Stimulated activated CD8-positive, alpha-beta memory T cell treated with anti-CD3 and anti-CD28 coated beads, Interleukin-15, amount 100 ng/mL, for 48 hours (primary cell): ENCODE measurements around the gene KRT8.
"Not testable (repeated sequence)": the region's sequence is repeated elsewhere in the genome, so short reads cannot be mapped to it uniquely, and the experiment has no call there.

Experiments
- DNase-seq, 2 donors: peaks; one replicate each; pipeline ENCODE4 v3.0.0-alpha.2; 2020; ENCODE audit warnings: low read depth in 2 of 2

The KRT8 gene

DNA sequence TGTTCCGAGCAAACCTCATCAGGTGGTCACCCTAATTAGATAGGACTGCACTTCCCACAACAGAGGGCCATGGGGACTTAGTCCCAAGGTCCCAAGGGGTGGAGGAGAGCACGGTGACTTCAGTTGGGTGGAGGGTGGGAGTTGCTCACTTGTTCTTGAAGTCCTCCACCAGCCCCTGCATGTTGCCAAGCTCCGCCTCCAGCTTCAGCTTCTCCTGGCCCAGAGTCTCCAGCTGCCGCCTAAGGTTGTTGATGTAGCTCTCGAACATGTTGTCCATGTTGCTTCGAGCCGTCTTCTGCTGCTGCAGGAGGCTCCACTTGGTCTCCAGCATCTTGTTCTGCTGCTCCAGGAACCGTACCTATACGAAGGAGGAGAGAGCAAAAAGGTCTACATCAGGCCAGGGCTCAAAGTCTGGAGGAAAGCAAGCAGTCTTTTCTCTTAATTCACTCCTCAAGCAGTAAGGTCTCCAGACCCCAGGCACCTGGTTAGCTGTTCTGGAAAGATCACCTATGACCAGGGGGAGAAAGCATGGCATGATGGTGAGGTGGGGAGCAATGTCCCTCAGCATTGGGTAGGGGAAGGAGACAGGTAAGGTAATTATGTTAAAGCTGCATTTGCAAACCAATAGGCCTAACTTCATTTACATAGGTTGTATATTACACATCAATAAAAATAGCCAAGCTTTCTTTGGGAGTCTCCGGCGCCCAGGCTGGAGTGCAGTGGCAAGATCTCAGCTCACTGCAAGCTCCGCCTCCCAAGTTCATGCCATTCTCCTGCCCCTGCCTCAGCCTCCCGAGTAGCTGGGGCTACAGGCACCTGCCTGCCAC lies 2.9 kb downstream of the KRT8 start:
- DNase-seq: no peak

DNA sequence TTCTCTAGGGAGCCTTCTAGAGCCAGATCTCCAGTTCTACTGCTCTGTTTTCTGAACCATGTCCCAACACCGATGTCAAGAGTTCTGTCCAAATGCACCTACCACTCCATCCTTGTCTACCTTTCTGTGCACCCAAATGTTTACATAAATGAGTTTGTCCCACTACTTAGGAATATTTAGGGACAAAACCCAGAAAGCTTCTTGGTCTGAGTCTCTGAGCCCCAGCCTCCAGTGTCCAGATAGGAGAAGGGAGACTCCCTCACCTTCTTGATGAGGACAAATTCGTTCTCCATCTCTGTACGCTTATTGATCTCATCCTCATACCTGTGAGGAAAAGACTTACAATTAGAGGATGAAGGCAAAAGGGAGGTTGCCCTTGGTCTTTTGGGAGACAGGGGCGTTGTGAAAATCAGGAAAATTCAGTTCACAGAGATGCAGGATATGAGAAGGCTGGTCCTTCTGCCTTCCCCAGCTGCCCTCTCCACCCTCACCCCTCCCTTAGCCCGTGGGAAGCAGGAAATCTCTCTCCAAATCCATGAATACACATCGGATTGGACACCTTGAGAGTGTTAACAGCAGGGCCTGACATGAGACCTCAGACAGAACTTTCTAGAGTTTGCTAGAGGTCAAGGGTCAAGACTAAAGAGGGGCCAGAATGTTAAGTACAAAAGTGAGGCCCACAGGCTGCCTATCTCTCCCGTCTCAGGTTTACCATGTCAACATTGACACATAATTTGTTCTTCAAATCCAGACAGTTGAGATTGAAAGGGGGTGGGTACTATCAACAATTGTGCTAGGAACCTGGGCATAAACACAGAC lies 3.8 kb downstream of the KRT8 start:
- no peak for DNase-seq

DNA sequence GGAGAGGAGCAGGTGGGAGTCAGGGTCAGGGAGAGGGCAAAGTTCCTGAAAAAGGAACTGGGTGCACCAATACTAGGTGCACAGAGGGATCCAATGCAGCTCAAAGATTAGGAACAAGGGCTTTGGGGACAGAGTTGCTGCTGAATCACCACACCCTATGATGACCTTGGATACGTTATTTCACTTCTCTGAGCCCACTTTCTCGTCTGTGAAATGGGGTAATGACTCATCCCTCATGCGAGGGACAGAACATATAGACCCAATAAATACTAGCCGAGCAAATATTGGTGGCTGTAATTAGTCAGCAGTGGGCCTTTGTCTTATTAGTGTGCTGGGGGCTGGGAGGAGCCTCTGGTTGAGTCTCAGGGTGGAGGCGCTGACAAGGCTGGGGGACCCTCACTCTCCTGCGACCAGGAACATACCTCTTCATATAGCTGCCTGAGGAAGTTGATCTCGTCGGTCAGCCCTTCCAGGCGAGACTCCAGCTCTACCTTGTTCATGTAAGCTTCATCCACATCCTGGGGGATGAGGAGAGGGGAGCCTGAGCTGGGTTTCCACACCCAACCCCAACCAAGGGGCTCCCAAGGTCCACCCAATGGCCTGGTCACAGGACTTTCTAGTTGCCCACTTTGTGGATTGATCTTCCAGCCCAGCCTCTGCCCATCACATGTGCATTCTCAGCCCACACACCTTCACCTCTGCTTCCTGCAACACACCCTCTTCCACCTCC lies 4.5 kb downstream of the KRT8 start:
- DNase-seq: no peak

DNA sequence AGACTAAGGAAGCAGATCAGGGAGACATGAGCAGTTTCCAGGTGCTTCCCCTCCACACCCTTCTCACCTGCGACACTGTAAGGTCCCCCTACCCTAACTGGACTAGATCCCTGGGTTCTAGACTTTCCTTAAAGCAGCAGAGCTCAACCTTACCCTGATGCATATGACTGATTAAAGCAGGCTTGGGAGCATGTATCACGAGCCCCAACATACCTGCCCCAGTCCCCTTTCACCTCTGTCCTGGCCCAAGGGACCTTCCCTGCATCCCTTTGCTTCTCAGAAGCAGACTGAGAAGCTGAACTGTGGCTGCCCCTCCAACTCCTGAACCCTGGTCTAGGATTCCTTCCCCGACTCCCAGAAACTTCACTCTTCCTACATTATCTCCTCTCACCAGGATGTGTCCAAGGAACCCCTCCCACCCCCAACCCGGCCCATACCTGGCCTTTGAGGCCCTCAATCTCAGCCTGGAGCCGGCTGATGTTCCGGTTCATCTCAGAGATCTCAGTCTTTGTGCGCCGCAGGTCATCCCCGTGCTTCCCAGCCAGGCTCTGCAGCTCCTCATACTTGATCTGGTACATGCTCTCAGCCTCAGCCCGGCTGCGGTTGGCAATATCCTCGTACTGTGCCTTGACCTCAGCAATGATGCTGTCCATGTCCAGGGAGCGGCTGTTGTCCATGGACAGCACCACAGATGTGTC lies 5.4 kb downstream of the KRT8 start:
- DNase-seq: no peak

DNA sequence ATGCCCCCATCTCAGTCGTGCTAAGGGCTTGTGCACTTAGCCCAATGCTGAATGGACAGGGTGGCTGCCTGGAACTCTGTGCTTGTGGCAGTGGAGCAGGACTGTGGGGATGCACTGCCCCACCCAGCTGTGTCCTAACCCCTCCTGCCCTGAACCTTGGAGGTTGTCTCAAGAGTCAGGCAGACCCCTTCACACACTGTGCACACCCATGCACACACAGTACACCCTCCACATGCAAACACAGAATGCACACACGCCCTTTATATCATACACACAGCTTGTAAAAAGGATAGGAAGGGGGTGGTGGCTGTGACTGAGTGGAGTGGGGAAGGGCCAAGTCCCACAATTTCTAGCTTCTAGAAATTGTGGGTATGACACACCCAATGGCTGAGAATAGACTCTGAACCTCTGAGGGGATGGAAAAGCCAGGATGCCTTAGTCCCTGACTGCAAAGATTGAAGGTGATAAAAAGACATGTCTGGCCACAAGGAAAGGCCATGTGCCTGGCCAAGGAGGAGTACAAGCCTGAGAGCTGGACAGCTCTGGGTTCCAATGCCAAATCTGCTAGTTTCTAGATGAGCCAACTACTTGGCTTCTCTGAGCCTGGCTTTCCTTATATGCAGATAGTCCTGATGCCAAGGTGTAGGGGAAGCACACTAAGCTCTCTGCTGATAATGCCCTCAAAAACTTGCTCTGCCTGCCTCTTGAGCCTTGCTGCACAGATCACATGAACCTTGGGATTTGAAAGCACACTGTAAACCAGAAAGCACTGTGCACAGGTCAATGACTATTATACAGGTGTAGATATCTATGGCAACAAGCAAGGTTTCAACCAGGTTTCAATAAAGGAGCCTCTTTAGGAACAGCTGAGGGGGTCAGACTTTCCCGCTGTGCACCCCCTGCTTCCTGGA lies 8.4 kb downstream of the KRT8 start:
- DNase-seq: no peak

DNA sequence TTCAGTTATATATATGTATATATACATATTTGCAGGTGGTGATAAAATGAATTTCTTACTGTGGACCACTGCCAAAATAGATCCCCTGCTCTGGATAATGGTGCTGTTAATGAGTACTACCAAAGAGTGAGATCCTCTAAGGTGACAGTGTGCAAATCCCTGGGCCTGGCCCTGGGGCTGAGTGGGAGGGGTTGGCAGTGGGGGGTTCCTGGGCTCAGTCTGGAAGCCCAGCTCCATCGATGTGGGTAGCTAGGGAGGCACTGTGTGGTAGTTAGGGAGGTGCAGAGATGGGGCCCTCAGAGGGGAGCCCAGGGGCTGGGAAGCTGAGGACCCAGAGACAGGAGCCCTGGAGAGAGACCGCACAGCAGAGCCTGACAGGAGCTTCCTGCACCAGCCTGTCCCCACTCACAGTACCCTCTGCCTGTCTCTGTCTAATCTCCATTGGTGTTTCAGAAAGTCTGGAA lies 9.1 kb downstream of the KRT8 start:
- DNase-seq: no peak

DNA sequence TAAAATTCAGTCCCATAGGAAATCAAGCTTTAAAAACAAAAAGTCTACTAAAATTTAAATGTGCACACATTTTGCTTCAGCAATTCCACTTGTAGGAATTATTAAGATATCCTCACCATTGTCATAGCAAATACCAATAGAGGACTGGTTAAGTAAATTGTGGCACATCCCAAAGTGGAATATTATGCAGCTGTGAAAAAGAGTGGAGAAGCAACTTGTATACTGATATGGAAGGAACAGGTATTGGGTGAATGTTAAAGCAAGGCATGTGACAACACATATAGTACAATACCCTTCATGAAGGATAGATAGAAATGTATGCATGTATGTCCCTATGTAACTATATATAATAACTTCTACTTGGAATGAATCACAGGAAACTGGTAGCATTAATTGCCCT lies 11.9 kb downstream of the KRT8 start:
- DNase-seq: no peak

DNA sequence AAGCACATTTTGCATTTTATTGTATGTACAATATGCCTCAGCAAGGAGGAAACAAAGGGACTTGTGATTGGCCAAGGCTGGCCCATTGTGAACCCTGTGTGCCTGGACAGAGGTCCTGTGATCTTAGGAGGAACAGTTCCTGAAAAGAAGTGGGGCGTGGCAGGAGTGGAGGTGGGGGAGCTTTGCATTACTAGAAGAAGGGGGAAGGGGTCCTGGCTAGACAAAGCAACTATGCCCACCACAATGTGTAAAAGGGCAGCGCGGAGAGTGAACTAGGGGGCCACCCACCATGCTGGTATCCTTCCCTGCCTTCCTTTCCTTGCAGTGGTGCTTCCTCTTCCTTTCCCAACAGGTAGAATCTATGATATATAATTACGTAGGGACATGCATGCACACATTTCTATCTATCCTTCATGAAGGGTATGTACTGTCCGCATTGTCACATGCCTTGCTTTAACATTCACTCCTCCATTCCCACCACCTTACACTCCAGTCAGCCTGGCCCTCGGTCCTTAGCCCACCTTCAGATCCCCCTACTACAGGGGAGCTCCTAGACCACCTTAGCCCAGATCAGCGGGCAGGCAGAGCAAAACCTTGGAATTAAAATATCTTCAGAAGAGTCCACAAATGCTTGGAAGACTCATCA lies 12.5 kb downstream of the KRT8 start:
- no peak for DNase-seq

DNA sequence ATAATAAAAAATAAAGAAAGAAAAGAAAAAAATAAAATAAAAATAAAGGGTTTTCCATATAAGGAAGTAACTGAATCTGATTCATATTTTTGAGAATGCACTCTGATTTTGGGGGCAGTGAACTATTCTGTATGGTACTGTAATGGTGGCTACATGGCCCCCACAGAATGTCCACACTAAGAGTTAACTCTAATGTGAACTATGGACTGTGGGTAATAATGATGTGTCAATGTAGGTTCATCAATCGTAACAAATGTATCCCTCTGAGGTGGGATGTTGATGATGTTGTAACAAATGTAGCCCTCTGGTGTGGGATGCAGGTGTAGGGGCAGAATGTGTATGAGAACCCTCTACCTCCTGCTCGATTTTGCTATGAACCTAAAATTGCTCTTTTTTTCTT lies 13.8 kb downstream of the KRT8 start:
- no peak for DNase-seq

DNA sequence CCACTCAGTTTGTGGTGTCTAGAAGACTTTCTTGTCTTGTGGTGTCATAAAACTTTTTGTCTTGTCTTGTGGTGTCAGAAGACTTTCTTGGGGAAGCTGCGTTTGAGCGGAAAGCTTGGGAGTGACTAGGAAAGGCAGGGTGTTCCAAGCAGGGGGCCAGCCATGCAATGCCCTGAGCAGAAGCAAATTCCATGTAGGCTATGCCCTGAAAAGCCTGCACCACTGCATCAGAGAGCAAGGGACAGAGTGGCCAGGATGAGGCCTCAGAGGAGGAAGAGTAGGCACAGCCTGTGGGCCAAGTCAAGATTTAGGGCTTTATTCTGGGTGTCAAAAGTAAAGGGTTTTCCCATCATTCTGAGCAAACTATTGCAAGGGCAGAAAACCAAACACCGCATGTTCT lies 14.5 kb downstream of the KRT8 start:
- no peak for DNase-seq

DNA sequence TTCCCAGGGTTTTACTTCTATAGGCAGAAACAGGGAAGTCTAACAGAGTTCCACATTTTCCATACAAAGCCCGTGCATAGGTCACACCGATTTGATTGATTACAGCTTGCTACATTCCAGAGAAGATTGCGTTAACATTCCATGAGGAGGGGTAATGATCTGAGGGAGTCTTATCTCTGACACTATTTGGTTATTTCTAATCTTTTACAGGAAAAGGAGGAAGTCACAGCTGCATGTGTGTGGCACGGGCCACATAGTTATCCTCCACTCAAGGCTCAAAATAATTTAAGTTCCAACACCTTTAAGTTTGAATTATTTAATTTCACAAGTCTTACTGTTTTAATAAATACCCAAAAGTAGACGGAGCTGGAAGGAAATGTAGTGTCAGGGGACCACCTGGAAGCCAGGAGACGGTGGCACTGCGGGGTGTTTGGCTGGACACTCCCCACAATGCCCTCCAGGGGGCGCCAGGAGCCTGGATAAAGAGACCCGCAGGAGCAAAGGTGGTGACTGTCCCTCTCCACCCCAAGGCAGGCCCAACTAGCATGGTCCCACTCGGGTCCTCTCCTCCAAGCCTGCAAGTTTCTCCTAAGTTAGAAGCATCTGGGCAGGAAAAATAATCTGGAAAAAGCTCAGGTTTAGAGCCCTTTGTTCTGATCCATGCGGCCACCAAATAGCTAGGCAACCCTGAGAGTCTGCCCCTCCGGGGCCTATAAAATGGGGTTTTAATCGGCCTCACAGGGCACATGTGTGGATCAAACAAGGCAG lies 20.2 kb downstream of the KRT8 start:
- peak; percentile 55 to 62 for DNase-seq

DNA sequence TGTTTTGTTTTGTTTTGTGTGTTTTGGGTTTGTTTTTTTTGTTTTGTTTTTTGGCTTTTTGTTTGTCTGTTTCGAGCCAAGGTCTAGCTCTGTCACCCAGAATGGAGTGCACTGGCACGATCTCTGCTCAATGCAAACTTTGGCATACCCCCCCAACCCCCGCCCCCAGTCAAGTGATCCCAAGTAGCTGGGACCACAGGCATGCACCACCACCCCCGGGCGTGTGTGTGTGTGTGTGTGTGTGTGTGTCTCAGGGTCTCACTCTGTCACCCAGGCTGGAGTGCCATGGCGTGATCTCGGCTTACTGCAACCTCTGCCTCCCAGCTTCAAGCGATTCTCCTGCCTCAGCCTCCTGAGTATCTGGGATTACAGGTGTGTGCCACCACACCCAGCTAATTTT lies 24.4 kb downstream of the KRT8 start:
- DNase-seq: not testable (repeated sequence)

DNA sequence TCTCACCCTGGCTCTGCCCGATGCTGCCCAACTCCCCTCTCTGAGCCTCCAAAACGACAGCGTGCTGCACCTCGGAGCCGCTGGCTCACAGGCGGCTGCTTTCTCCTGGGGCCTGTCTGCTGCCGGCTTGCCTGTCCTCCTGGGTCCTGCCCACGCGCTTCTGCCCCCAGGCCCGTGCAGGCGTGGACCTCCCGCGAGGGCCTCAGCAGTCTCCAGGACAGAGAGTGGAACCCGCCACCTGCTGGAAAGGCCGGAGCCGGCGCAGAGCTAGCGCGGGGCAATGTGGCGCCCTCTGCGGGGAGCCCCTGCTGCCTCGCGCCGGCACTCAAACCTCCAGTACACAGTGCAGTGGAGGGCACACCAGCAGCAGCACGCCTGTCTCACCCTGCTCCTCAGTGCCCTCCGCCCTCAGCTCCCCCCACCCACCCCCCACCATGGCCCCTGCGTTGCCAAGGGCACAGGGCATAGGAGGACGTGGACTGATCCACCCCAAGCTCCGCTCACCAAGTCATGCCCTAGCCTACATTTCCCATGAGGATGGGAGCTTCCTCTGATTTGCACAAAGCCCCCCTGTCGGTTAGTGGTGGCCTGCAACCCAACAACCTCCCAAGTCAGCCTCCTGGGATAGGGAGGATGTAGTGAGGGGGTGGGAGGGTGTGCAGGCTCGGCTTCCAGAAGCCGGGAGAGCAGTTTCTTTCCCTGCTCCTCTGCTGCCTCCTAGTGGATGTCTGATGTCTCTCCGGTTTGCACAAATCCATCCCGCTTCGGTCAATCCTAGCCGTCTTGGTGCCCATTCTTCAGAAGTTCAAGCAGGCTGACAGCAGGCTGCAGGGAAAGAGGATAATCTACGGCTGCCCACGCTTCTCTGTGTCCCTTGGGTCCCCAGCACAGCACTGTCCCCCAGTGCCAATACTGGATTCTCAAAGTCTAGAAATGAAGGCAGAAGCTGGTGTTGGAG lies 25.2 kb downstream of the KRT8 start:
- peak; percentile 50 to 62 for DNase-seq

DNA sequence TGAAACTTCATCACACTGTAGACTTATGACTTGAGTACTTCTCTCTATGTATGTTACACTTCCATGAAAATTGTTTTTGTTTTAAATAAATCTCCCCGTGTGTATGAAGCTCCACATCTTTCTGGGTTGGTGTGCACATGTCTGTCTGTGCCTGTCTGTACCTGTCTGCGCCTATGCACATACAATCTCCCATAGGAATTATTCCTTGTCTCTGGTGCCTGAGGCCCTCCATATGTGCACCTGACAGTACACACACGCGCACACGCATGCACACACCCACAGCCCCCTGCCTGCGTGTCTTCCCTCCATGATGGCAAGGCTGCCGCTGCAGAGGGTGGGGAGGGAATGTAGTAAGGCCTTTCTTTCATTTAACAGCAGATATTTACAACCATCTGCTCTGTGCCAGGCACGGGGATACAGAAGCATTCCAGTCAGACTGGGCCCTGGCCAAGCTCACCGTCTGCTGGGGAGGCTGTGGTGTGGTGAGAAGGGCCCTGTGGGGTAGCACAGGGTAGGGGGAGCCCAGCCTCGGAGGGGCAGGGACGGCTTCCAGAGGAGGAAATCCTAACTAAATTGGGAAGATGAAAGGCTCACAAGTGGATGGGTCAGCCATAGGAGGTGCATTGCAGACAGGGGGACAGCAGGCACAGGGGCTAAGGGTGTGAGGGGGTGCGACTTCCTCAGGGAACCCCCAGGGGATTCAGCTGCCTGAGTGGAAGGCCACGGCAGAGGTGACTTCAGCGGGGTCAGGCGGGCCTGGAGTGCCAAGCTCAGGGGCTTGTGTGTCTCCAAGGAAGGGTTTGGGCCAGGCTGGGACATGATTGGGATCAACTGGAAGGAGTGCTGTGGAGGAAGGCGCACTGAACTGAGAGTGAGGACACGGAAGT lies 26.1 kb downstream of the KRT8 start:
- DNase-seq: no peak

DNA sequence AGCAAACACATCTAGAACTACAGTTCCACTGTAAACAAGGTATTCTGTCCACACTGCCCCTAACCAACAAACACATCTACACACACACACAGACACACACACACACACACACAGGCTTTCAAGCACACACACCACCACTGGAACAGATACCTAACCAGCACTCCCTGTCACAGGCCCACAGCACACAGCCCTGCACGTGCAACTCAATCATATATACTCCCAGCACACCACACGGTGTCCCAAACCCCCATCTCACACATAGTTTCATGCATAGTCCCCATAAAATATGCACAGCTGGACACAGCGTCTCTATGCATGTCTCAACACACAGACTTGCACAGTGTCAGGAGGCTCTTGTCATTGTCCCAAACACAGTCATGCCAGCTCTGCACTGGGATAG lies 27.6 kb downstream of the KRT8 start:
- no peak for DNase-seq

DNA sequence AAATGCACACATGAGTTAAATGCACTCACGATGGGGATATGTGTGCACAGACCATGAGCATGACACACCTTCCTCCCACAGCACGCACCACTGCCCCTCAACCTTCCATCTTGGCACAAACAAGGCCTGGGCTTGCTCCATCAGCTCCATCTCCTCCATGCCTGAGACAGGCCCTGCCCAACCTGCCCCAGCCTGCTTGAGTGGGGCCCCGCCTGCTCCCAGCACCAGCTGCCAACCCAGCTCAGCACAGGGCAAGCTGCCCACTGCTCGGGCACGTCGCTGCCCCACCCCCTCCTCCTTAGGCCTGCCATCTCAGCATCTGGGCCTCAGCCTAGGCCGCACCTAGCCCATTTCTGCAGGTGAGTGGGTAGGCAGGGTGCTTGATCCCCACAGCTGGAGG lies 28.5 kb downstream of the KRT8 start:
- DNase-seq: no peak
